Measurements from ENCODE around the gene EDN1. TPM values are rescaled to one million over a fixed set of nuclear protein-coding genes. Genes with fewer than 3 reads are reported as not detected.

Gene EDN1
- total and polyA plus RNA-seq, 2 of the 4 experiments (the other 2 are of a cell fraction), result 5.6 to 9.0 TPM

GRCh38 chr6:12269110-12269509 is 21.1 kb upstream of the EDN1 start:
- no peaks in the 10 kb centered on the region for H3K27me3 ChIP-seq (ENCODE audit: control insufficient read depth, insufficient read depth, low read length)
- no peak overlapping the region for H2BK20ac ChIP-seq (ENCODE audit: low read depth, low read length)
- DNase-seq (no peak), ATAC-seq (ENCODE audit: low read depth) (no peak)
- no peak overlapping the region for H4K5ac ChIP-seq (ENCODE audit: low read depth, low read length)
- no peaks in the 10 kb centered on the region for H3K36me3 ChIP-seq (ENCODE audit: control insufficient read depth, insufficient read depth, low read length)
- intact Hi-C loops (cut with micrococcal nuclease), result no loop called here
- WGBS, 2 experiments (ENCODE audit: extremely low coverage in 2 of 2, insufficient read length in 1 of 2), result no CpG with 5 or more reads among the region's 2 CpGs
- peaks cover 1% of the 10 kb centered on the region; the same call in 1 of the 2 replicates for H3K4me1 ChIP-seq (ENCODE audit: control insufficient read depth, insufficient read depth, low read length)
- H3K56ac ChIP-seq (ENCODE audit: extremely low read depth, insufficient read depth, low read length), result no peak overlapping the region
- H2BK120ac ChIP-seq (ENCODE audit: low read depth, low read length), result no peak overlapping the region
- H3K18ac ChIP-seq (ENCODE audit: low read depth, low read length), result no peak overlapping the region
- no peak overlapping the region for H2BK15ac ChIP-seq (ENCODE audit: low read depth, low read length)
- H3K4me2 ChIP-seq (ENCODE audit: low read depth, low read length), result no peak overlapping the region
- H4K20me1 ChIP-seq (ENCODE audit: insufficient read depth, low read length), result no peaks in the 10 kb centered on the region
- no peak overlapping the region for H2AFZ ChIP-seq (replicated peaks; ENCODE audit: low read length, poor library complexity)
- H2BK5ac ChIP-seq (ENCODE audit: low read depth, low read length, poor library complexity, severe bottlenecking), result no peak overlapping the region
- no peak overlapping the region for H2AK9ac ChIP-seq (replicated peaks; ENCODE audit: low read depth, low read length, poor library complexity)
- TF ChIP-seq USF2 (IDR thresholded peaks at IDR 0.05; ENCODE audit: low read depth, low read length), result no peak
- TF ChIP-seq ELK1 (IDR thresholded peaks at IDR 0.05; ENCODE audit: borderline replicate concordance, low read depth, low read length), result no peak
- TF ChIP-seq SMC3 (IDR thresholded peaks at IDR 0.05; ENCODE audit: low read depth, low read length), result no peak
- no peak overlapping the region for H3K9ac ChIP-seq (ENCODE audit: low read depth, low read length)
- CTCF ChIA-PET, result no interaction called here
- in situ Hi-C loops (cut with MboI; ENCODE audit: low sequenced_read_pairs), result no loop called here
- H3K9me3 ChIP-seq (ENCODE audit: control insufficient read depth, insufficient read depth, low read length), result no peaks in the 10 kb centered on the region
- H3K27ac ChIP-seq (ENCODE audit: insufficient read depth, low read length), result no peak overlapping the region
- H3K4me3 ChIP-seq (ENCODE audit: insufficient read depth, low read depth, low read length), result no peak overlapping the region
- H4K8ac ChIP-seq (ENCODE audit: low read depth in 2 of 2, low read length in 2 of 2), result no peak overlapping the region
- POLR2A ChIA-PET (ENCODE audit: unreplicated experiment), result no interaction called here
- no peak overlapping the region for H4K91ac ChIP-seq (ENCODE audit: insufficient read depth, low read depth, low read length)
- H3K79me1 ChIP-seq (ENCODE audit: low read depth in 1 of 2, low read length in 2 of 2), result no peaks in the 10 kb centered on the region
- peaks cover 7% of the 10 kb centered on the region; the same call in 1 of the 2 replicates for H3K9me1 ChIP-seq (ENCODE audit: insufficient read depth, low read length)
- no peak overlapping the region for H3K4ac ChIP-seq (ENCODE audit: low read depth, low read length)
- no TSS peak for BruUV-seq (replicated peaks)
- H2AK5ac ChIP-seq (ENCODE audit: low read depth, low read length), result no peak overlapping the region
- H3K23ac ChIP-seq (ENCODE audit: low read depth, low read length), result no peak overlapping the region
- dilution Hi-C loops (cut with HindIII; ENCODE audit: low sequenced_read_pairs, unreplicated experiment), result no loop called here
- H3K14ac ChIP-seq (replicated peaks; ENCODE audit: low read depth, low read length), result no peak overlapping the region

Data from IMR-90 (cell line).